Measurements from ENCODE around the gene COL5A2.

GRCh38 chr2:189203177-189203799, 23.7 kb upstream of the COL5A2 start:
- TF ChIP-seq CTCF (IDR thresholded peaks at IDR 0.05; ENCODE audit: poor library complexity, severe bottlenecking), result no peak
- no peak for TF ChIP-seq TAF1 (IDR thresholded peaks at IDR 0.05; ENCODE audit: low read depth)
- TF ChIP-seq EP300 (conservative IDR thresholded peaks at IDR 0.05; ENCODE audit: poor library complexity, severe bottlenecking), result no peak
- TF ChIP-seq EZH2 (IDR thresholded peaks at IDR 0.05; ENCODE audit: borderline replicate concordance, insufficient read depth, low read length, poor library complexity, severe bottlenecking), result no peak
- TF ChIP-seq RAD21 (conservative IDR thresholded peaks at IDR 0.05), result no peak
